ENCODE results near the gene ADAMTS6.
A peak's percentile ranks its signal among the peaks of the same experiment; 100 is the strongest.
"Not testable (repeated sequence)": the region's sequence is repeated elsewhere in the genome, so short reads cannot be mapped to it uniquely, and the experiment has no call there.

The ADAMTS6 gene

GRCh38 chr5:65488038-65488687 lies 6.4 kb upstream of the ADAMTS6 start:
- peak; percentile 62 to 90 for DNase-seq
- H3K27me3 ChIP-seq (ENCODE audit: insufficient read depth, low read length); H2AK5ac ChIP-seq (ENCODE audit: low read length); H3K4me2 ChIP-seq (ENCODE audit: low read length); H2BK5ac ChIP-seq (ENCODE audit: low read depth, low read length, poor library complexity); H3K23ac ChIP-seq (ENCODE audit: low read length); H2BK12ac ChIP-seq (ENCODE audit: low read length); H4K91ac ChIP-seq (ENCODE audit: low read depth, low read length); H3K79me2 ChIP-seq (ENCODE audit: control insufficient read depth, insufficient read depth, low read length, poor library complexity); H2AFZ ChIP-seq (ENCODE audit: insufficient read depth, low read length, poor library complexity); H3K36me3 ChIP-seq (ENCODE audit: control insufficient read depth in 1 of 2, insufficient read depth in 2 of 2, low read length in 2 of 2); H3K9me3 ChIP-seq (ENCODE audit: insufficient read depth, low read depth, low read length); H3K4me3 ChIP-seq (ENCODE audit: low read depth, low read length); H3K27ac ChIP-seq (ENCODE audit: low read depth, low read length); H3K4ac ChIP-seq (ENCODE audit: low read depth, low read length); H4K8ac ChIP-seq (ENCODE audit: low read depth, low read length); H3K18ac ChIP-seq (ENCODE audit: low read length); H3K4me1 ChIP-seq (ENCODE audit: control insufficient read depth in 1 of 2, insufficient read depth in 2 of 2, low read length in 2 of 2); H3K79me1 ChIP-seq (ENCODE audit: low read length); H4K12ac ChIP-seq (ENCODE audit: low read depth, low read length); H3K9ac ChIP-seq (ENCODE audit: low read length); H2BK120ac ChIP-seq (ENCODE audit: insufficient read depth, low read length, poor library complexity); H3K14ac ChIP-seq (ENCODE audit: low read length): not testable (repeated sequence)
- WGBS (ENCODE audit: extremely low coverage, insufficient coverage, insufficient read length), result no CpG with 5 or more reads among the region's 7 CpGs

- H2AFZ ChIP-seq (ENCODE audit: insufficient read depth, low read length, poor library complexity); H3K4me3 ChIP-seq (ENCODE audit: low read depth, low read length); H3K27me3 ChIP-seq (ENCODE audit: insufficient read depth, low read length); H3K9ac ChIP-seq (ENCODE audit: low read length); H3K4me2 ChIP-seq (ENCODE audit: low read length); H3K23ac ChIP-seq (ENCODE audit: low read length); H3K27ac ChIP-seq (ENCODE audit: low read depth, low read length); H4K91ac ChIP-seq (ENCODE audit: low read depth, low read length); H4K12ac ChIP-seq (ENCODE audit: low read depth, low read length); H2BK5ac ChIP-seq (ENCODE audit: low read depth, low read length, poor library complexity); H3K14ac ChIP-seq (ENCODE audit: low read length); H3K79me1 ChIP-seq (ENCODE audit: low read length); H3K18ac ChIP-seq (ENCODE audit: low read length); H3K36me3 ChIP-seq (ENCODE audit: control insufficient read depth in 1 of 2, insufficient read depth in 2 of 2, low read length in 2 of 2); H3K4ac ChIP-seq (ENCODE audit: low read depth, low read length); DNase-seq; H3K9me3 ChIP-seq (ENCODE audit: insufficient read depth, low read depth, low read length); H3K79me2 ChIP-seq (ENCODE audit: control insufficient read depth, insufficient read depth, low read length, poor library complexity); H3K4me1 ChIP-seq (ENCODE audit: control insufficient read depth in 1 of 2, insufficient read depth in 2 of 2, low read length in 2 of 2); H4K8ac ChIP-seq (ENCODE audit: low read depth, low read length); H2BK120ac ChIP-seq (ENCODE audit: insufficient read depth, low read length, poor library complexity); H2BK12ac ChIP-seq (ENCODE audit: low read length); H2AK5ac ChIP-seq (ENCODE audit: low read length): not testable (repeated sequence)
- WGBS (ENCODE audit: extremely low coverage, insufficient coverage, insufficient read length), result no CpG with 5 or more reads among the region's 2 CpGs
Observed at GRCh38 chr5:65486803-65487202, 5.1 kb upstream of the ADAMTS6 start.

- no peak overlapping the region for H3K14ac ChIP-seq (ENCODE audit: low read length)
- H4K91ac ChIP-seq (ENCODE audit: low read depth, low read length), result no peak overlapping the region
- no peak overlapping the region for H2BK5ac ChIP-seq (ENCODE audit: low read depth, low read length, poor library complexity)
- no peaks in the 10 kb centered on the region for H3K27me3 ChIP-seq (ENCODE audit: insufficient read depth, low read length)
- no peak overlapping the region for H2AFZ ChIP-seq (ENCODE audit: insufficient read depth, low read length, poor library complexity)
- H3K27ac ChIP-seq (ENCODE audit: low read depth, low read length), result no peak overlapping the region
- H3K9ac ChIP-seq (ENCODE audit: low read length), result no peak overlapping the region
- H3K4me1 ChIP-seq (ENCODE audit: control insufficient read depth in 1 of 2, insufficient read depth in 2 of 2, low read length in 2 of 2), result peaks cover 0 to 2% of the 10 kb centered on the region in 2 experiments
- no peak overlapping the region for H4K8ac ChIP-seq (ENCODE audit: low read depth, low read length)
- no peak overlapping the region for H2BK12ac ChIP-seq (ENCODE audit: low read length)
- no CpG with 5 or more reads among the region's 28 CpGs for WGBS (ENCODE audit: extremely low coverage, insufficient coverage, insufficient read length)
- H3K18ac ChIP-seq (ENCODE audit: low read length), result no peak overlapping the region
- H3K79me2 ChIP-seq (ENCODE audit: control insufficient read depth, insufficient read depth, low read length, poor library complexity), result peaks cover 5% of the 10 kb centered on the region
- H3K4me3 ChIP-seq (ENCODE audit: low read depth, low read length), result no peak overlapping the region
- no peak for DNase-seq
- H3K79me1 ChIP-seq (ENCODE audit: low read length), result peaks cover 12% of the 10 kb centered on the region
- H3K36me3 ChIP-seq (ENCODE audit: control insufficient read depth in 1 of 2, insufficient read depth in 2 of 2, low read length in 2 of 2), result no peaks in the 10 kb centered on the region
- H3K23ac ChIP-seq (ENCODE audit: low read length), result no peak overlapping the region
- H3K9me3 ChIP-seq (ENCODE audit: insufficient read depth, low read depth, low read length), result peaks cover 2% of the 10 kb centered on the region
- H4K12ac ChIP-seq (ENCODE audit: low read depth, low read length), result no peak overlapping the region
- no peak overlapping the region for H3K4me2 ChIP-seq (ENCODE audit: low read length)
- H2AK5ac ChIP-seq (ENCODE audit: low read length), result no peak overlapping the region
- no peak overlapping the region for H3K4ac ChIP-seq (ENCODE audit: low read depth, low read length)
- H2BK120ac ChIP-seq (ENCODE audit: insufficient read depth, low read length, poor library complexity), result no peak overlapping the region
Observed at GRCh38 chr5:65485405-65485804, 3.7 kb upstream of the ADAMTS6 start.

- no peak overlapping the region for H3K14ac ChIP-seq (ENCODE audit: low read length)
- peak in 1 of 2 donors; percentile 72 for DNase-seq
- no peak overlapping the region for H4K8ac ChIP-seq (ENCODE audit: low read depth, low read length)
Observed at GRCh38 chr5:65483546-65484346, 2.0 kb upstream of the ADAMTS6 start.

More at GRCh38 chr5:65483546-65484346, 2.0 kb upstream of the ADAMTS6 start:
- Histone ChIP-seq H3K4ac (ENCODE audit: low read depth, low read length) (no peak overlapping the region), H3K36me3 (ENCODE audit: control insufficient read depth in 1 of 2, insufficient read depth in 2 of 2, low read length in 2 of 2) (no peaks in the 10 kb centered on the region), H3K18ac (ENCODE audit: low read length) (no peak overlapping the region), H3K4me1 (ENCODE audit: control insufficient read depth in 1 of 2, insufficient read depth in 2 of 2, low read length in 2 of 2) (peaks cover 0 to 2% of the 10 kb centered on the region in 2 experiments), H3K27me3 (ENCODE audit: insufficient read depth, low read length) (no peaks in the 10 kb centered on the region), H3K4me3 (ENCODE audit: low read depth, low read length) (no peak overlapping the region), H3K27ac (ENCODE audit: low read depth, low read length) (no peak overlapping the region), H3K9ac (ENCODE audit: low read length) (no peak overlapping the region), H2BK120ac (ENCODE audit: insufficient read depth, low read length, poor library complexity) (no peak overlapping the region), H2AFZ (ENCODE audit: insufficient read depth, low read length, poor library complexity) (no peak overlapping the region), H2BK12ac (ENCODE audit: low read length) (no peak overlapping the region), H4K12ac (ENCODE audit: low read depth, low read length) (no peak overlapping the region), H2BK5ac (ENCODE audit: low read depth, low read length, poor library complexity) (no peak overlapping the region), H3K9me3 (ENCODE audit: insufficient read depth, low read depth, low read length) (peaks cover 2% of the 10 kb centered on the region), H4K91ac (ENCODE audit: low read depth, low read length) (no peak overlapping the region), H3K23ac (ENCODE audit: low read length) (no peak overlapping the region), H2AK5ac (ENCODE audit: low read length) (no peak overlapping the region), H3K79me2 (ENCODE audit: control insufficient read depth, insufficient read depth, low read length, poor library complexity) (peaks cover 7% of the 10 kb centered on the region), H3K79me1 (ENCODE audit: low read length) (peaks cover 15% of the 10 kb centered on the region), H3K4me2 (ENCODE audit: low read length) (no peak overlapping the region)
- 100% methylated on average over 1 of the region's 3 CpGs for WGBS (ENCODE audit: extremely low coverage, insufficient coverage, insufficient read length)
